ENCODE data around the gene KCNN3. TPM values are rescaled to one million over a fixed set of nuclear protein-coding genes. Genes with fewer than 3 reads are reported as not detected.
A peak's percentile ranks its signal among the peaks of the same experiment; 100 is the strongest.

KCNN3 gene
- total and polyA plus RNA-seq, 2 of the 13 experiments (the other 11 are each of a cell fraction or from before 2014, with no cell fraction given): not detected

GRCh38 chr1:154877370-154877974 lies 7.4 kb upstream of the KCNN3 start (continued):
- TF ChIP-seq ZNF280B (CRISPR knock-in tag; IDR thresholded peaks at IDR 0.05; ENCODE audit: borderline replicate concordance) (peak; percentile 52; the same call in 1 of the 2 replicates), TCF7 (IDR thresholded peaks at IDR 0.05; ENCODE audit: low read depth) (no peak), JUND (CRISPR knock-in tag; IDR thresholded peaks at IDR 0.05) (peak; percentile 85), POGK (CRISPR knock-in tag; conservative IDR thresholded peaks at IDR 0.05) (no peak), ZNF274 (CRISPR knock-in tag; IDR thresholded peaks at IDR 0.05) (0 out of 2 replicates have a peak, but pooled peaks have one; percentile 18), ARNTL (CRISPR knock-in tag; IDR thresholded peaks at IDR 0.05) (no peak), MED1 (CRISPR knock-in tag; IDR thresholded peaks at IDR 0.05) (no peak), NR2F1 (CRISPR knock-in tag; IDR thresholded peaks at IDR 0.05) (peak; percentile 50 to 80; a peak in 3 of 4 replicates), PAF1 (CRISPR knock-in tag; IDR thresholded peaks at IDR 0.05) (no peak), ZNF772 (CRISPR knock-in tag; IDR thresholded peaks at IDR 0.05) (no peak), ZNF367 (CRISPR knock-in tag; IDR thresholded peaks at IDR 0.05; ENCODE audit: borderline replicate concordance) (no peak), TOPORS (CRISPR knock-in tag; IDR thresholded peaks at IDR 0.05) (no peak), RBAK (CRISPR knock-in tag; IDR thresholded peaks at IDR 0.05) (no peak), KAT8 (CRISPR knock-in tag; IDR thresholded peaks at IDR 0.05) (peak; percentile 36; the same call in 1 of the 2 replicates), TRIM24 (CRISPR knock-in tag; IDR thresholded peaks at IDR 0.05) (no peak), GABPB1 (CRISPR knock-in tag; IDR thresholded peaks at IDR 0.05) (no peak), MIER3 (CRISPR knock-in tag; IDR thresholded peaks at IDR 0.05; ENCODE audit: borderline replicate concordance) (no peak), ZFYVE20 (CRISPR knock-in tag; IDR thresholded peaks at IDR 0.05; ENCODE audit: borderline replicate concordance, low read depth) (no peak), ZFP36L2 (CRISPR knock-in tag; IDR thresholded peaks at IDR 0.05) (no peak), ZBTB44 (CRISPR knock-in tag; IDR thresholded peaks at IDR 0.05) (no peak), ZFX (CRISPR knock-in tag; IDR thresholded peaks at IDR 0.05; ENCODE audit: low read depth) (0 out of 2 replicates have a peak, but pooled peaks have one; percentile 13), NR2F2 (IDR thresholded peaks at IDR 0.05; ENCODE audit: borderline replicate concordance, low read depth) (peak; percentile 38; the same call in 1 of the 2 replicates), HDAC6 (IDR thresholded peaks at IDR 0.05; ENCODE audit: low read depth, low read length) (no peak), ZNF18 (CRISPR knock-in tag; IDR thresholded peaks at IDR 0.05; ENCODE audit: insufficient replicate concordance) (peak; percentile 68), FOXP1 (IDR thresholded peaks at IDR 0.05) (no peak), FOXP1 (CRISPR knock-in tag; IDR thresholded peaks at IDR 0.05) (peak; percentile 85)

Data from HepG2 (cell line).